GM23248 (cell line): ENCODE data around the gene DCST2. TPM values are rescaled to one million over a fixed set of nuclear protein-coding genes. Genes with fewer than 3 reads are reported as not detected.

ENCODE experiments used
- DNase-seq: peaks from one replicate; pipeline ENCODE4 v3.0.0-alpha.2; 2015
- H2AFZ ChIP-seq: fragments of 200-600 bp; sonication (generic); 2 replicates; pipeline ENCODE4 v1.6.1; 2016; ENCODE audit warnings: antibody characterized with exemption
- H3F3A ChIP-seq: fragments of 200-600 bp; sonication (generic); 2 replicates; pipeline ENCODE4 v1.6.1; 2016; ENCODE audit warnings: mild to moderate bottlenecking, antibody characterized with exemption, mixed run types; ENCODE audit not compliant: insufficient read depth
- H3K27ac ChIP-seq: fragments of 200-600 bp; sonication (generic); 2 replicates; pipeline ENCODE4 v1.5.1; 2016; ENCODE audit warnings: mild to moderate bottlenecking
- H3K27me3 ChIP-seq: fragments of 200-600 bp; sonication (generic); replicated peaks from 2 replicates; pipeline ENCODE4 v1.6.1; 2016; ENCODE audit warnings: mild to moderate bottlenecking; ENCODE audit not compliant: insufficient read depth
- H3K36me3 ChIP-seq: fragments of 200-600 bp; sonication (generic); 2 replicates; pipeline ENCODE4 v1.6.1; 2016; ENCODE audit warnings: low read depth, mild to moderate bottlenecking
- H3K4me1 ChIP-seq: fragments of 200-600 bp; sonication (generic); 2 replicates; pipeline ENCODE4 v1.6.1; 2016; ENCODE audit warnings: mild to moderate bottlenecking; ENCODE audit not compliant: insufficient read depth
- H3K4me2 ChIP-seq: fragments of 200-600 bp; sonication (generic); one replicate; pipeline ENCODE4 v1.6.1; 2016; ENCODE audit warnings: mild to moderate bottlenecking; ENCODE audit not compliant: unreplicated experiment
- H3K4me3 ChIP-seq: fragments of 200-600 bp; sonication (generic); 2 replicates; pipeline ENCODE4 v1.5.1; 2016; ENCODE audit warnings: mild to moderate bottlenecking
- H3K79me2 ChIP-seq: fragments of 200-600 bp; sonication (generic); 2 replicates; pipeline ENCODE4 v1.6.1; 2016; ENCODE audit warnings: mild to moderate bottlenecking; ENCODE audit not compliant: insufficient read depth
- H3K9ac ChIP-seq: fragments of 200-600 bp; sonication (generic); 2 replicates; pipeline ENCODE4 v1.6.1; 2016; ENCODE audit warnings: mild to moderate bottlenecking
- H3K9me2 ChIP-seq: fragments of 200-600 bp; sonication (generic); 2 replicates; pipeline ENCODE4 v1.6.1; 2016; ENCODE audit warnings: mixed run types, mild to moderate bottlenecking, moderate library complexity; ENCODE audit not compliant: insufficient read depth
- H3K9me3 ChIP-seq: fragments of 200-600 bp; sonication (generic); one replicate; pipeline ENCODE4 v1.6.1; 2017; ENCODE audit warnings: low read depth
- H4K20me1 ChIP-seq: fragments of 200-600 bp; sonication (generic); 2 replicates; pipeline ENCODE4 v1.6.0; 2016; ENCODE audit not compliant: insufficient read depth
- EZH2 ChIP-seq: fragments of 200-600 bp; sonication (generic); IDR thresholded peaks from 2 replicates; pipeline ENCODE4 v1.6.1; 2018; ENCODE audit warnings: antibody characterized with exemption, mild to moderate bottlenecking; ENCODE audit not compliant: insufficient read depth, poor library complexity, severe bottlenecking
- EZH2phosphoT487 ChIP-seq: fragments of 200-600 bp; sonication (generic); IDR thresholded peaks from 2 replicates; pipeline ENCODE4 v1.6.1; 2018; ENCODE audit warnings: antibody characterized with exemption, moderate library complexity, mild to moderate bottlenecking, low read depth; ENCODE audit not compliant: insufficient read depth
- WGBS, 2 experiments: methylation state at CpG; one replicate each; pipeline ENCODE4 v1.1.6; 2015 to 2017; ENCODE audit warnings: low lambda C conversion rate in 2 of 2, low coverage in 1 of 2; ENCODE audit errors: missing lambda C conversion rate in 2 of 2; 5-methylcytosine and 5-hydroxymethylcytosine counted together
- in situ Hi-C: fragments of 300-500 bp; cut with MboI; formaldehyde crosslinking; loops from 2 replicates; pipeline ENCODE4 v1.15.0; 2020
- polyA plus RNA-seq: library from polyadenylated mRNA; unstranded; fragments of >200 nt; fragmentation: Nextera tagmentation; extraction: Ambion mirVana; gene quantifications from 2 replicates; pipeline ENCODE4 v1.2.1, GENCODE V29; 2016
- total RNA-seq: library from RNA; depleted of rRNA; stranded (reverse); fragments of >200 nt; shearing (Covaris generic); gene quantifications from 2 replicates; pipeline ENCODE4 v1.2.3, GENCODE V29; 2014

Gene DCST2
- total and polyA plus RNA-seq, 2 experiments from 2014 or later: 0.14 TPM; not detected in 1

DNA sequence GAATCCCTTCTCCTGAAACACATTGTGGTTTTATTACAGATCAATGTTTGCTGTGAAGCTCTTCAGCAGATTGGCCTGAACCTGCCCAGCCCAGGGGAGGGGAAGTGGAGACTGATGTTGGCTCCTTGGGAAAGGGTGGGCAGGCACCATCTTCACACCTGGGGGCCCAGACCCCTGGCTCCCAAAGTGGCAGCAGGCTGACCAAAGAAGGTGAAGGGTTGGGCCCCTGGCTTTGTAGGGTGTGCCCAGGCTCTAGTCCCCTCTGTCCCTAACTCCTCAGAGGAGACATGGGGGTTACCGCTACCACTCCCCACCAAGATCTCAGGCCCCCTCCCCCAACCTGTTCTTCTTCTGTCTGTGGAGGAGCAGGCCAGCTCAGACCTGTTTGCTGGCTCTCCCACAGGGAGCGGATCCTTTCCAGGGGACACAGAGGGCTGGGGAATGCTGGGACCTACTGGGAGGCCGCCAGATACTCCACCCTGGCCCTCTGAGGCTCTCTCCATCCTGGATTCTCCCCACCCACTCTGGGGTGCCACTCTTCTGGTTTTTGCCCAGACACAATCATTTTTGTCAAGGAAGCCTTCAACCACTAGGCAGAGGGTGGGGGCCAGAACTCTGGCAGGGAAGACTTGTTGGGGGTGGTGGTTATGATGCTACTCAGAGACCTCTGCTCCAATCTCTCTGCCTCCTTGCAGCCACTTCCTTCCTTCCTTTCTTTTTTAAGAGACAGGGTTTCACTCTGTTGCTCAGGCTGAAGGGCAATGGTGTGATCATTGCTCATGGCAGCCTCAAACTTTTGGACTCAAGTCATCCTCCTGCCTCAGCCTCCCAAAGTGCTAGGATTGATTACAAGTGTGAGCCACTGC is 40.0 kb upstream of the DCST2 start:
- H3K79me2 ChIP-seq: no peaks in the 10 kb centered on the region
- H3K4me3 ChIP-seq: no peak overlapping the region
- no peaks in the 10 kb centered on the region for H3K9me2 ChIP-seq
- no peaks in the 10 kb centered on the region for H3K36me3 ChIP-seq
- TF ChIP-seq EZH2 (no peak), EZH2phosphoT487 (no peak)
- no peaks in the 10 kb centered on the region for H3K27me3 ChIP-seq
- no peaks in the 10 kb centered on the region for H3K9me3 ChIP-seq
- DNase-seq: no peak
- H4K20me1 ChIP-seq: no peaks in the 10 kb centered on the region
- WGBS, 2 experiments: 67 to 87% methylated on average over 2 to 3 of the region's 3 CpGs
- no peak overlapping the region for H3K4me2 ChIP-seq
- H3F3A ChIP-seq: no peaks in the 10 kb centered on the region; the same call in 1 of the 2 replicates
- H3K4me1 ChIP-seq: 0 out of 2 replicates have a peak, but pooled peaks cover 4% of the 10 kb centered on the region
- H3K9ac ChIP-seq: no peak overlapping the region
- no peak overlapping the region for H3K27ac ChIP-seq
- no peak overlapping the region for H2AFZ ChIP-seq
- in situ Hi-C loops: no loop called here

DNA sequence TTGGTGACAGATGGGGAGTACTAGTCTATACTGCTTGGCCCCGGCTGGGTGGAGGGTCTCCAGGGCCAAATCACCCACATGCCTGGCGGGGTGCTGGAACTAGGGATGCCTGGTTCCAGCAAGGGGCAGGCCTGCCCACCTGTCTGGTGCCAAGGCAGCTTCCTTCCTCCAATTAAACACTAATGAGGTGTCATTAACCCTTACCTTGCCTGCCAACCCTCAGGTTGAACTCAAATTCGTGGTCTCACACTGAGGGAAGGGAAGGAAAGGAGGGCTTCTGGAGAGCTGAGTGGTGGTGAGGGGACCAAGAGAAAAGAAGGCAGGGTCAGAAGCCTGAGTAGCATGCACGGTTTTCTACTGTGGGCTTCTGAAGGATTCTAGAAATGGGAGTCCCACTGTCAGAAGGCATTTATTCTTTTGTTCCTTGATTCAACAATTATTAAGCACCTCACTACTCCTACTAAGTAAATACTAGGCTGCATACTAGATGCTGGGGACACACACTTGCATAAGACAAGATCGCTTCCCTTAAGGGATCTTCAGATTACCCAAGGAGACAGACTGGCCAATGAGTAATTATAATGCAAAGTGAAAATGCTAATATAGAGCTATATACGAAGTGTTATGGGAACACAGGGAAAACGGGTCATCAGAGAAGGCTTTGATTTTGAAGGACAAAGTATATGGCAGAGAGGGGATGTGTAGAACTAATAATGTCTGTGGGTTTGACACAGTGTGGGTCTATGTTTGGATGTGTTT is 39.1 kb upstream of the DCST2 start:
- Histone ChIP-seq H4K20me1 (no peaks in the 10 kb centered on the region), H2AFZ (no peak overlapping the region), H3K9me3 (no peaks in the 10 kb centered on the region), H3K4me1 (0 out of 2 replicates have a peak, but pooled peaks cover 4% of the 10 kb centered on the region), H3K4me2 (no peak overlapping the region), H3K36me3 (no peaks in the 10 kb centered on the region), H3F3A (no peaks in the 10 kb centered on the region), H3K9ac (no peak overlapping the region), H3K4me3 (no peak overlapping the region), H3K27me3 (no peaks in the 10 kb centered on the region), H3K9me2 (no peaks in the 10 kb centered on the region), H3K27ac (no peak overlapping the region), H3K79me2 (no peaks in the 10 kb centered on the region)
- 55 to 57% methylated on average over 7 of the region's 7 CpGs for WGBS, 2 experiments
- TF ChIP-seq EZH2 (no peak), EZH2phosphoT487 (no peak)
- in situ Hi-C loops: no loop called here
- no peak for DNase-seq

DNA sequence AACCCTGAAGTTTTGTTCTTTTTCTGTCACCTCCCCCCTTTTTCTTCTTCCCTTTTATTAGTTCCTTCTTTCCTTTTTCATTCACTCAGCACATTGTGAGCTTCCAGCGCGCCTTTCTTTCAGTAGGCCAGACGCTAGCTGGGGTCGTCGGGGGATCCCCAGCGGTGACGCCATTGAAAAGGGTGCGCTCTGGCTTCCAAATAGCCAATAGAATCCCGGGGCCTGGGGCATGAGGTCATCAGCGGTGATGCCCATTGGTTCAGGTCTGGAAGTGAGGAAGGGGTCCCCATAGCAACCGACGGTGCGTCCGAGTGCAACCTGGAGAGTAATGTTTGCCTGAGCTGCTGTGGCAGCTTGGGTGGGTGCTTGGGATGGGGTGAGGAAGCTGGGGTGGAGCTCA is 38.1 kb upstream of the DCST2 start:
- H3K36me3 ChIP-seq: no peaks in the 10 kb centered on the region
- peak overlapping the region; percentile 44; the same call in 1 of the 2 replicates for H3K27ac ChIP-seq
- peak overlapping the region; percentile 80 for H3K4me2 ChIP-seq
- H3K9me2 ChIP-seq: no peaks in the 10 kb centered on the region
- H2AFZ ChIP-seq: peak overlapping the region; percentile 69
- TF ChIP-seq EZH2phosphoT487: no peak
- TF ChIP-seq EZH2: no peak
- H4K20me1 ChIP-seq: no peaks in the 10 kb centered on the region
- no peaks in the 10 kb centered on the region for H3K79me2 ChIP-seq
- no peaks in the 10 kb centered on the region for H3K9me3 ChIP-seq
- 0 out of 2 replicates have a peak, but pooled peaks cover 4% of the 10 kb centered on the region for H3K4me1 ChIP-seq
- WGBS, 2 experiments: 80 to 81% methylated on average over 14 of the region's 14 CpGs
- H3F3A ChIP-seq: no peaks in the 10 kb centered on the region
- DNase-seq: no peak
- H3K4me3 ChIP-seq: no peak overlapping the region; the same call in 1 of the 2 replicates
- in situ Hi-C loops: no loop called here
- no peaks in the 10 kb centered on the region for H3K27me3 ChIP-seq
- peak overlapping the region; percentile 78 for H3K9ac ChIP-seq

DNA sequence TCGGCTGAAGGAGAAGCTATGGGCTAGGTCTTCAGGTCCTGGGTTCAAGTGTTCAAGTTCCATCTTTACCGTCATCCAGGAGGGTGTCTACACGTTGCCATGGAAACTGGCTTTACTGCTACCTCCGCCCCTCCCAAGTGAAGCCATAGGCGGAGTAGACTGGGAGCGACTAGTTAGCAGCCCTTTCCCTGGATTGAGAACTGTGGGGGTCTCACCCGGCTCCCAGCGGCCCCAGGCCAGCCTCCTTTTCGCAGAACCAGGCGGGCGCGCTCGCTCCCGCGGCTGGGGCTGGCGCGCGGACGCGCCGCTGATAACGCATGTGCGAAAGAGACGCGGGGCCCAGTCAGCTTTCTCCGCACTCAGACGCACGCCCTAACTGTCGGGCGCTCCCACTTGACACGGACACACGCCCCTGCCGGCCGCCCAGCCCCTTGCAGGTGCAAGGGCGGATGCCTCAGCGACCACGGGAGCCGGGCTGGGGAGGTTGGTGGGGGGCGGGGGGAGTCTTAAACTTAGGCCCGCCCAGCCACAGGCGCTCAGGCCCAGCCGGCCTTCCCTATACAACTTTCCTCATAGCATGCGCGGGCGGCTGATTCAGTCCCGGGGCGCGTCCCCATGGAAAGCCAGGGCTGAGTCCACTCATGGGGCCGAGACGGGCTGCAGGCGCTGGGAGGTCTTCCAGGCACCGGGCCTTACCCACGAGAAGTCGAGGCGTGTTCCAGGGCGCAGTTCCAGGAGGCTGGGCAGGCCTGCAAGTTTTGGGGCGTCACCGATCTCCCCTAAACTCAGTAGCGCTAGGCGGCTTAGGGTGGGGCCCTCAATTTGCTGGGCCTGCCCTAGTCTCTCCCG is 37.4 kb upstream of the DCST2 start:
- TF ChIP-seq EZH2 (no peak), EZH2phosphoT487 (no peak)
- Histone ChIP-seq H4K20me1 (no peaks in the 10 kb centered on the region), H3K4me1 (0 out of 2 replicates have a peak, but pooled peaks cover 4% of the 10 kb centered on the region), H3K4me3 (peak overlapping the region; percentile 67), H2AFZ (peak overlapping the region; percentile 69), H3K27me3 (no peaks in the 10 kb centered on the region), H3F3A (no peaks in the 10 kb centered on the region), H3K9me3 (no peaks in the 10 kb centered on the region), H3K9ac (peak overlapping the region; percentile 78), H3K4me2 (peak overlapping the region; percentile 80), H3K27ac (peak overlapping the region; percentile 44), H3K36me3 (no peaks in the 10 kb centered on the region), H3K79me2 (no peaks in the 10 kb centered on the region), H3K9me2 (no peaks in the 10 kb centered on the region)
- WGBS, 2 experiments: 2 to 3% methylated on average over 50 to 59 of the region's 61 CpGs
- DNase-seq: peak; percentile 95
- in situ Hi-C loops: no loop called here
